Peyer's patch (tissue), 4 donors: ENCODE measurements around the gene ADK.

Experiments
- CTCF ChIP-seq, 6 experiments: fragments of 450-650 bp in 4 of 6; fragments of 200-600 bp in 2 of 6; sonication (generic) in 1 of 6; IDR thresholded peaks; one replicate each; pipeline ENCODE4 v1.5.1; 2017 to 2019; ENCODE audit warnings: antibody characterized with exemption in 6 of 6, mild to moderate bottlenecking in 3 of 6, moderate library complexity in 1 of 6
- POLR2A ChIP-seq, 2 donors: fragments of 450-650 bp; IDR thresholded peaks; one replicate each; pipeline ENCODE4 v1.5.1; 2017; ENCODE audit warnings: antibody characterized with exemption in 2 of 2, mild to moderate bottlenecking in 2 of 2, moderate library complexity in 2 of 2

- TF ChIP-seq CTCF (IDR thresholded peaks at IDR 0.05) (no peak), POLR2A (IDR thresholded peaks at IDR 0.05) (no peak)
Observed at GRCh38 chr10:74543276-74543675, 392.3 kb downstream of the ADK start.
